ENCODE results near the gene FAT1. TPM values are rescaled to one million over a fixed set of nuclear protein-coding genes. Genes with fewer than 3 reads are reported as not detected.

The FAT1 gene
- total and polyA plus RNA-seq, 9 of the 15 experiments (the other 6 are each of a cell fraction or from before 2014, with no cell fraction given): 6.0 to 38.4 (median 21.4) TPM

- in situ Hi-C loops (cut with MboI): no loop called here
- TF ChIP-seq SRSF3 (IDR thresholded peaks at IDR 0.05; ENCODE audit: insufficient read depth, low read length): no peak
- no peak for TF ChIP-seq LEF1 (IDR thresholded peaks at IDR 0.05)
- TF ChIP-seq ZNF133 (CRISPR knock-in tag; IDR thresholded peaks at IDR 0.05): no peak
- TF ChIP-seq TGIF2 (CRISPR knock-in tag; IDR thresholded peaks at IDR 0.05): no peak
- no peak for TF ChIP-seq SETDB1 (IDR thresholded peaks at IDR 0.05; ENCODE audit: low read length)
- TF ChIP-seq TCF7L2 (IDR thresholded peaks at IDR 0.05; ENCODE audit: low read depth, low read length): no peak
- TF ChIP-seq ETV5 (CRISPR knock-in tag; IDR thresholded peaks at IDR 0.05; ENCODE audit: low read depth): no peak
- no peak for TF ChIP-seq STAG1 (CRISPR knock-in tag; IDR thresholded peaks at IDR 0.05; ENCODE audit: borderline replicate concordance)
- TF ChIP-seq DLX4 (CRISPR knock-in tag; IDR thresholded peaks at IDR 0.05): no peak
- TF ChIP-seq ZNF511 (CRISPR knock-in tag; IDR thresholded peaks at IDR 0.05): no peak
- no peak for TF ChIP-seq TSHZ1 (CRISPR knock-in tag; IDR thresholded peaks at IDR 0.05)
- TF ChIP-seq RBM15 (IDR thresholded peaks at IDR 0.05; ENCODE audit: insufficient read depth, low read length): no peak
- no peak for TF ChIP-seq ZC3H11A (IDR thresholded peaks at IDR 0.05; ENCODE audit: low read depth, low read length)
- TF ChIP-seq ZBTB2 (IDR thresholded peaks at IDR 0.05): no peak
- TF ChIP-seq STAT5A (IDR thresholded peaks at IDR 0.05; ENCODE audit: borderline replicate concordance, low read length): no peak
- CTCF ChIA-PET (ENCODE audit: low intra/inter-chr PET ratio): no interaction called here
Measured at GRCh38 chr4:186607490-186607889, 116.2 kb downstream of the FAT1 start.

More at GRCh38 chr4:186607490-186607889, 116.2 kb downstream of the FAT1 start:
- POLR2A ChIA-PET: no interaction called here
- no peak for ATAC-seq
- Histone ChIP-seq H2AFZ (ENCODE audit: low read depth, low read length) (no peak overlapping the region), H4K20me1 (replicated peaks; ENCODE audit: control insufficient read depth, insufficient read depth, low read length) (no peaks in the 10 kb centered on the region), H3K4me2 (ENCODE audit: insufficient read depth, low read length) (no peak overlapping the region), H3K4me3 (no peak overlapping the region), H3K9me1 (ENCODE audit: control insufficient read depth, insufficient read depth, low read length) (no peaks in the 10 kb centered on the region), H3K36me3 (ENCODE audit: control insufficient read depth, insufficient read depth, low read length) (peaks cover 41% of the 10 kb centered on the region; the same call in 2 of the 3 replicates), H3K9ac (ENCODE audit: insufficient read depth in 1 of 2, low read depth in 2 of 2, low read length in 2 of 2) (no peak overlapping the region), H3K4me1 (replicated peaks in 1 of 2; ENCODE audit: control insufficient read depth in 2 of 2, insufficient read depth in 2 of 2, low read length in 2 of 2) (no peaks in the 10 kb centered on the region; a peak in 1 of 5 replicates), H3K9me3 (replicated peaks; ENCODE audit: control insufficient read depth, insufficient read depth, low read depth, low read length) (no peaks in the 10 kb centered on the region; the same call in 1 of the 2 replicates), H3K27ac (ENCODE audit: extremely low read depth, low read depth, low read length) (no peak overlapping the region), H3K79me2 (ENCODE audit: control insufficient read depth, insufficient read depth, low read length) (no peaks in the 10 kb centered on the region), H3K27me3 (ENCODE audit: control insufficient read depth in 2 of 2, insufficient read depth in 2 of 2, low read length in 2 of 2) (no peaks in the 10 kb centered on the region)
- WGBS (ENCODE audit: insufficient coverage, low coverage, missing lambda C conversion rate): 23% methylated on average over 1 of the region's 1 CpG
- no peak for FAIRE-seq
- DNase-seq (ENCODE audit: extremely low read depth in 1 of 4, low spot score in 3 of 4): no peak
- intact Hi-C loops (cut with micrococcal nuclease): no loop called here
- BruUV-seq (replicated peaks): no TSS peak
